Measurements from ENCODE around the gene UNC13B.

- TF ChIP-seq JUN (CRISPR knock-in tag; IDR thresholded peaks at IDR 0.05) (no peak), ZNF121 (CRISPR knock-in tag; IDR thresholded peaks at IDR 0.05) (no peak), ZNF396 (CRISPR knock-in tag; IDR thresholded peaks at IDR 0.05; ENCODE audit: borderline replicate concordance) (no peak), ATF1 (CRISPR knock-in tag; IDR thresholded peaks at IDR 0.05) (no peak), ZNF317 (CRISPR knock-in tag; IDR thresholded peaks at IDR 0.05; ENCODE audit: borderline replicate concordance, low read depth) (no peak), NR2C2 (CRISPR knock-in tag; IDR thresholded peaks at IDR 0.05) (no peak), ZNF232 (CRISPR knock-in tag; IDR thresholded peaks at IDR 0.05) (no peak), TEAD4 (CRISPR knock-in tag; IDR thresholded peaks at IDR 0.05) (no peak), ZNF219 (CRISPR knock-in tag; IDR thresholded peaks at IDR 0.05; ENCODE audit: borderline replicate concordance) (no peak), ZBTB21 (CRISPR knock-in tag; IDR thresholded peaks at IDR 0.05; ENCODE audit: borderline replicate concordance) (no peak)
- TF ChIP-seq, protein P1, sequence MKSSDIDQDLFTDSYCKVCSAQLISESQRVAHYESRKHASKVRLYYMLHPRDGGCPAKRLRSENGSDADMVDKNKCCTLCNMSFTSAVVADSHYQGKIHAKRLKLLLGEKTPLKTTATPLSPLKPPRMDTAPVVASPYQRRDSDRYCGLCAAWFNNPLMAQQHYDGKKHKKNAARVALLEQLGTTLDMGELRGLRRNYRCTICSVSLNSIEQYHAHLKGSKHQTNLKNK (CRISPR knock-in tag; IDR thresholded peaks at IDR 0.05), result no peak
- TF ChIP-seq, protein P2, sequence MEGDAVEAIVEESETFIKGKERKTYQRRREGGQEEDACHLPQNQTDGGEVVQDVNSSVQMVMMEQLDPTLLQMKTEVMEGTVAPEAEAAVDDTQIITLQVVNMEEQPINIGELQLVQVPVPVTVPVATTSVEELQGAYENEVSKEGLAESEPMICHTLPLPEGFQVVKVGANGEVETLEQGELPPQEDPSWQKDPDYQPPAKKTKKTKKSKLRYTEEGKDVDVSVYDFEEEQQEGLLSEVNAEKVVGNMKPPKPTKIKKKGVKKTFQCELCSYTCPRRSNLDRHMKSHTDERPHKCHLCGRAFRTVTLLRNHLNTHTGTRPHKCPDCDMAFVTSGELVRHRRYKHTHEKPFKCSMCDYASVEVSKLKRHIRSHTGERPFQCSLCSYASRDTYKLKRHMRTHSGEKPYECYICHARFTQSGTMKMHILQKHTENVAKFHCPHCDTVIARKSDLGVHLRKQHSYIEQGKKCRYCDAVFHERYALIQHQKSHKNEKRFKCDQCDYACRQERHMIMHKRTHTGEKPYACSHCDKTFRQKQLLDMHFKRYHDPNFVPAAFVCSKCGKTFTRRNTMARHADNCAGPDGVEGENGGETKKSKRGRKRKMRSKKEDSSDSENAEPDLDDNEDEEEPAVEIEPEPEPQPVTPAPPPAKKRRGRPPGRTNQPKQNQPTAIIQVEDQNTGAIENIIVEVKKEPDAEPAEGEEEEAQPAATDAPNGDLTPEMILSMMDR (IDR thresholded peaks at IDR 0.05), result no peak
- TF ChIP-seq, protein P3, sequence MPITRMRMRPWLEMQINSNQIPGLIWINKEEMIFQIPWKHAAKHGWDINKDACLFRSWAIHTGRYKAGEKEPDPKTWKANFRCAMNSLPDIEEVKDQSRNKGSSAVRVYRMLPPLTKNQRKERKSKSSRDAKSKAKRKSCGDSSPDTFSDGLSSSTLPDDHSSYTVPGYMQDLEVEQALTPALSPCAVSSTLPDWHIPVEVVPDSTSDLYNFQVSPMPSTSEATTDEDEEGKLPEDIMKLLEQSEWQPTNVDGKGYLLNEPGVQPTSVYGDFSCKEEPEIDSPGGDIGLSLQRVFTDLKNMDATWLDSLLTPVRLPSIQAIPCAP (CRISPR knock-in tag; IDR thresholded peaks at IDR 0.05), result no peak
Observed at GRCh38 chr9:35350827-35351549, 189.2 kb downstream of the UNC13B start.
